MV-4-11 (cell line): ENCODE results near the gene CCDC87.
"Not testable (repeated sequence)": the region's sequence is repeated elsewhere in the genome, so short reads cannot be mapped to it uniquely, and the experiment has no call there.

Source experiments
- DNase-seq: peaks from one replicate; lab custom pipeline; 2025; lab: John Stamatoyannopoulos, UW

CCDC87 gene

DNA sequence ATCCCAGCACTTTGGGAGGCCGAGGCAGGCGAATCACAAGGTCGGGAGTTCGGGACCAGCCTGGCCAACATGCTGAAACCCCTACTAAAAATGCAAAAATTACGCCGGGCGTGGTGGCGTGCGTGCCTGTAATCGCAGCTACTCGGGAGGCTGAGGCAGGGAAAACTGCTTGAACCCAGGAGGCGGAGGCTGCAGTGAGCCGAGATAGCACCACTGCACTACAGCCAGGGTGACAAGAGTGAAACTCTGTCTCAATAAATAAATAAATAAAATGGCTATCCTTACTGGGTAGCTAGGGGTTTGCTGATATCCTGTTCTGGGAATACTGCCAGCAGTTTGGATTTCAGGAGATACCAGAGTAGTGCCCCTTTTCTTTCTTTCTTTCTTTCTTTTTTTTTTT, 21.2 kb upstream of the CCDC87 start:
- no peak for DNase-seq

DNA sequence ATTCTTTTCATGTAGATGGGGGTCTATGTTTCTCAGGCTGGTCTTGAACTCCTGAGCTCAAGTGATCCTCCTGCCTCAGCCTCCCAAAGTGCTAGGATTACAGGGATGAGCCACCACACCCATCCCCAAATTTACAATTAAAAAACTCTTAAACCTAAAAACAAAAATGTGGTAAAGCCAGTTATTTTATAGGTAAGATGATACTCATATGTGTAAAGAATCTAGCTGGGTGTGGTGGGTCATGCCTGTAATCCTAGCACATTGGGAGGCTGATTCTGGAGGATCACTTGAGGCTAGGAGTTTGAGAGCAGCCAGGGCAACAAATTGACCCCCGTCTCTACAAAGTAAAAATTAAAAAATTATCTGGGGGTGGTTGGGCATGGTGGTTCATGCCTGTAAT, 19.6 kb upstream of the CCDC87 start:
- no peak for DNase-seq

DNA sequence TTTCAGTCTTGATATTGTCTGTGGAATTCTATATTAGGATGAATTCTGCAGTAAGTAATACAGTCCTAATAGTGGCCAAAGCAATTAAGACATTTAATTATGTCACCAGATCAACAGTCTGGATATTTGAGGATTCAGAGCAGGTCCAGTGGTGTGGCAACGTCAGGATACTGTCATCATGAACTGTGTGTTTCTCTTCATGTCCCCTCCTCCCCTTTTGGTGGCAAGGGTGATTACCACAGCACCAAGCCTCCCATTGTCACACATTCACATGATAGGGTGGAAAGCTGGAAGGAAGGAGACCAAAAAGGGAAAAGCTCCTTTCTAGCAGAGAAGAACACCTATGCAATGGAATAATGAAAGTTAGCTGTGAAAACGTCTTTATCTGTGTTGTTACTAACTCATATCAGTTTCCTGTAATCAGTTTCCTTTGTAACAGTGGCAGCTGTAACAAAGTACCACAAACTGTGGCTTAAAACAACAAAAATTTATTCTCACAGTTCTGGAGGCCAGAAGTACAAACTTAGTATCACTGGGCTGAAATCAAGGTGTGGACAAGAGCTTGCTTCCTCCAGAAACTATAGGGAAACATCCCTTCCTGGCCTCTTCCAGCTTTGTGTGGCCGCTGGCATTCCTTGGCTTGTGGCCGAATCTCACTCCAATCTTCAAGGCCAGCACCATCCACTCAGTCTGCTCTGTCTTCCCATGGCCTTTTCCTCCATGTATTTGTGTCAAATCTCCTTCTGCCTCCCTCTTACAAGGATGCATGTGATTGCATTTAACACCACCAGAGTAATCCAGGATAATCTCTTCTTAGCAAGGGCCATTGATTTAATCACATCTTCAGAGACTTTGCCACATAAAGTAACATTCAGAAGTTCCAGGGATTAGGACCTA, 17.1 kb upstream of the CCDC87 start:
- peak; percentile 27 for DNase-seq

DNA sequence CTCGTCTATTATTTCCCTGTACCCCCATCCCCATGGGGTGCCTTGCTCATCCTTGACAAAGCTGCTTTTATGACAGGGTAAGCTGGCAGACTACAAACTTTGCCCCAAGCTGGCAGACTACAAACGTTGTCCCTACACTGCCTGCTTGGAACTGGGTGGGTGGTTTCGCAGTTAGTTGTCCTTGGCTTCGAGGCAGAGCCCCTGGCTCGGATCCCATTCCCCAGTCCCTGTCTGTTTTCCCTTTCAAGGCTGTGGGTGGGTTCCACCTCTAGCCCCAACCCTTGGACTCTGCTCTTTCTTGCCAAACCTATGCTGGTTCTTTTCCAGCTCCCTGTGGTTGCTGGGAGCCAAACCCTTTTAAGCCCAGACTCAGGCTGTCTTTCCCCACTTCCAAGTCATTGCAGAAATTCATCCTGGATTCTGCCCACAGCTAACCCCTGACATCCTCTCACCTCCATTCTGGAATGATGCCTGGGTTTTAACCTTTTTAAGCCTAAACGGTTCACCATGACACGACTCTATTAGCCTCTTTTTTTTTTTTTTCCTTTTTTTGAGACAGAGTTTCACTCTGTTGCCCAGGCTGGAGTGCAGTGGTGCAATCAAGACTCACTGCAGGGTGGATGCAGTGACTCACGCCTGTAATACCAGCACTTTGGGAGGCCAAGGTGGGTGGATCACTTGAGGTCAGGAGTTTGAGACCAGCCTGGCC, 14.4 kb upstream of the CCDC87 start:
- DNase-seq: peak; percentile 71

DNA sequence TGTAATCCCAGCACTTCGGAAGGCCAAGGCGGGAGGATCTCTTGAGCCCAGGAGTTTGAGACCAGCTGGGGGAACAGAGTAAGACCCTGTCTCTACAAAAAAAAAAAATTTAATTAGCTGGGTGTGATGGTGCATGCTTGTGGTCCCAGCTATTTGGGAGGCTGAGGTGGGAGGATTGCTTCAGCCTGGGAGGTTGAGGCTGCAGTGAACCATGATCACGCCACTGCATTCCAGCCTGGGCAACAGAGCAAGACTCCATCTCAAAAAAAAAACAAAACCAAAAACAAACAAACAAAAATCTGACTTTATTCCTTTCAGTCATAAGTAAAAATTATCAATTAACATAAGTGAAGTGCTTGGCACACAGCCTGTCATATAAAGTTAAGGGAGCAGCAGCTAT, 13.7 kb upstream of the CCDC87 start:
- not testable (repeated sequence) for DNase-seq

DNA sequence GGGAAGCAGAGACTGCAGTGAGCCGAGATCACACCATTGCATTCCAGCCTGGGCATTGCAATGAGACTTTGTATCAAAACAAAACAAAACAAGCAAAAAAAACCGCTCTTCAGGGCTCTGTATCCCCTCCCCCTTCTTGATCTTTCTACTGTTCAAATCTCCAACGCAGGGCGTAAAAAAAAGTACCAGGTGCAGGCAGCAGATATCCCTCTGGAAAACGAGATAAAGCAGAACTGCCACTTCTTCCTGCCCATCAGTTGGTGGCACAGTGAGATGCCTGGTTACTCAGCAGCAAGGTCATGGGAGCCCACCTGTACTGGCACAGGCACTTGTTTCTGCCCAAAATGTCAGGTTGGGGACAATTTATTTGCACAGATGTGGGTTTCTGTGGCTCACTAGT, 11.3 kb upstream of the CCDC87 start:
- no peak for DNase-seq

DNA sequence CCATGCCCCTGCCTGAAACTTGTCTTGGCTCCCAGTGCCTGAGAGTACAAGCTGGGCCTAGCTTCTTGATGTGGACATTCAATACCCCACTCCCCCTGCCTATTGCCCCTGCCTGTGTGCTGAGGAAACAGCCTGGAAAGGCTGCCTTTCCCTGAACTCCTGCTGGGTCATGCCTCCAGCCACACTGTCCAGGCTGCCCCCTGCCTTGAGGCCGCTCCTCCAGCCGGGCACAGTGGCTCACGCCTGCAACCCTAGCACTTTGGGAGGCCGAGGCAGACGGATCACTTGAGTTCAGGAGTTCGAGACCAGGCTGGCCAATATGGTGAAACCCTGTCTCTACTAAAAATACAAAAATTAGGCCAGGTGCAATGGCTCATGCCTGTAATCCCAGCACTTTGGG, 10.2 kb upstream of the CCDC87 start:
- DNase-seq: no peak

DNA sequence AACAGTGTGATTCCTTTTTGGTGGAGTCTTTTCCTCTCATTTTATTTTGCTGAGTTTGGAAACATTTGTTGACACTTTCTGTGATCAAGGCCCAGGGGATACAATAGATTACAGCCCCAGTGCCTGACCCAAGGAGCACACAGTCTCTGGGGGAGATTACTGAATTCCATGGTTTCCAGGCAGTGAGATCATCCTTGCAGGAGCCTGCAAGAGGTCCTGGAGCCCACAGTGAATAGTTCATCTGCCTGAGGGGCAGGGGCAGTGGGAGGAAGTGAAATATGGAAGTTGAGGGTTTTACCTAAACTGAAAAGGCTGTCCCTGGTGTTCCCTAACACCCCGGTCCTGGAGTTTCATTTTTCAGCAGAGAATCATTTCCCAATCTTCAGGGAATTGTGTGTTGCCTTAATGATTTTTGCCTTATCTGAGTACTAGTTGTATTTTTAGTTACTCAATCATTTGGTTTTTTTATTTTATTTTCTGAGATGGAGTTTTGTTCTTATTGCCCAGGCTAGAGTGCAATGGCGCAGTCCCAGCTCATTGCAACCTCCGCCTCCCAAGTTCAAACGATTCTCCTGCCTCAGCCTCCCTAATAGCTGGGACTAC, 7.9 kb upstream of the CCDC87 start:
- DNase-seq: peak; percentile 76

DNA sequence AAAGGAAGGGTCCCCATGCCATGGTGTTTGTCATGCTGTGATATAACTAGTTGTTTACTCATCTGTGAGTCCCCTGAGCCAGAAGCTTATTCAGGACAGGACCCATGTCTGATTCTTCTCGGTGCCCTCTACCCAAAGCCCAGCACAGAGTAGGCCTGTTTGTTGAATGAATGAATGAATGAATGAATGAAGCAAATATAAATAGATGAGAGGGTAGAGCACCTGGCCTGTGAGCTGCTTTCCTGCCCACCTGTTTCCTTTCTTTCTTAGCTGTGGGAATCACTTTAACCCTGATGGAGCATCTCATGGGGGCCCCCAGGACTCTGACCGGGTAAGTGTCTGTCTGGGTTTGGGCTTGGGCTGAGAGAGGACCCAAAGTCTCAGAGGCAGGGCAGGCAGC, 7.4 kb upstream of the CCDC87 start:
- no peak for DNase-seq

DNA sequence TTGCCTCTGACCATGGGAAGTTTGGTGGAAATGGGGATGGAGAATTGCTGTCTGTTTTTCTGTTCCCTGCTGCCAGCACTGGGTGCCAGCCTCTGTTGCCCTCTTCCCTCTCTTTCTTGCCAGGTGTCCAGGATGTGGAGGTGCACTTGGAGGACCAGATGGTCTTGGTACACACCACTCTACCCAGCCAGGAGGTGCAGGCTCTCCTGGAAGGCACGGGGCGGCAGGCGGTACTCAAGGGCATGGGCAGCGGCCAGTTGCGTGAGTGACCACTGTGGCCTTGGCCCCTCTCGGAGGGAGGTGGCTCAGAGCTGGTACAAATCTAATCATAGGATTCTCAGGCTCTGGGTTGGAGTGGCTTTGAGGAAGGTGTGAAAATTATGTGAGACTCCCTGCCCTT, 6.1 kb upstream of the CCDC87 start:
- no peak for DNase-seq

DNA sequence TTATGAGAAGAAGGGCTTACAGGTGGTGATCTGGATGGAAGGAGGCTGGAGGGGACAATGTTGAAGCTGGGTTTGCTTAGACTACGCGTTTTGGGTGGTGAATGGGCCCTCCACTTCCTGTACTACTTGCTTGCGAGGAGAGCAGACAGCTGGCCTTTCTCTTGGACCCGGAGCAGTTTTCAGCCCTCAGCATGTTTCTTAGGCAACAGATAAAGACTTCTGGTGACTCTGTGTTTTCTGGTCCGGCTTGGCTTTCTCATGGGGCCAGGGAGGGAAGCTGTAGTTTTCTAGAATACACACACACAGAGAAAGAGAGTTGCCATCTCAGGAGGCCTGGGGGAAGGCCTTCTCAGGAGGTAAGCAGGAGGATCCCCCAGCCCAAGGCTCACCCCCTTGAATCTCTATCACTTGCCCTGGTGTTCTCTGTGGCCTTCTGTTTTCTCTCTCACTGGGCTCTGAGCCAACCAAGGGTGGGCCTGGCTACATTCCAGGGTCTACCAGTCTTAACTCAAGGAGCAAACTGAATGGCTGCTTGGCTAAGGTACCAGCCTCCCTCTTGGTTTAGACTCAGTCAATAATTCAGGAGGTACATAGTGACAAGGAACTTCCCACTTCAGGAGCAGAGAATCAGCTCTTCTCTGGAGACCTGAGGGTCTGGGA, 2.5 kb upstream of the CCDC87 start:
- peak; percentile 88 for DNase-seq

DNA sequence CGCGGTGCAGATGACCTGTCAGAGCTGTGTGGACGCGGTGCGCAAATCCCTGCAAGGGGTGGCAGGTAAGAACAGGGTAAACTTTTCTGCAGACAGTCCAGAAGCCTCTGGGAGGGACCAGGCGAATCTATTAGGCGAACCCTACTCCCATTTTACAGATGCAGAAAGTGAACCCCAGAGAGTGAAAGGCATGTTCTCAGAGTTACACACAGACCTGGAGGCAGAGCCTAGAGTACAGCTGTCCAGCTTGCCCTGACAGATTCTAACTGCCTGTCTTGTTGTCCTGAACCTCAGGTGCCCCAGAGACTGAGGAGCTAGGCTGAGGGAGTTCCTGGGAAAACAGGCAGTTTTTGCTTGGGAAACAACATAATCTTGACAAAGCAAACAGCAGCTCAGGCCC, 787 bp upstream of the CCDC87 start:
- DNase-seq: no peak

DNA sequence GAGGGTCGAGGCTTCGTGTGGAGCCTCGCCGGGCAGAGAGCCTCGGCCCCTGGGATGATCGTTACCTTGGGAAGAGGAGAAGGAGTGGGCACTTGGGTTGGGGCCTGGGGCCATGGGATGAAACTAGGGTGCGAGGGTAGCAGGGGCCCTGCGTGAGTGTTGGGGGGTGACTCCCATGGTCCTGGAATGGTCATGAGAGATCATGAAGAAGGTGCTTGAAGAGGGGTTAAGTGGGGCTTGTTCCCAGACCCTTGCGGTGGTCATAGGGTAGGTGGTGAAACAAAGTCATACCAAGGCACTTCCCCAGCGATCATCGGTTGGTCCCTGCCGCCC, 406 bp upstream of the CCDC87 start:
- DNase-seq: no peak

DNA sequence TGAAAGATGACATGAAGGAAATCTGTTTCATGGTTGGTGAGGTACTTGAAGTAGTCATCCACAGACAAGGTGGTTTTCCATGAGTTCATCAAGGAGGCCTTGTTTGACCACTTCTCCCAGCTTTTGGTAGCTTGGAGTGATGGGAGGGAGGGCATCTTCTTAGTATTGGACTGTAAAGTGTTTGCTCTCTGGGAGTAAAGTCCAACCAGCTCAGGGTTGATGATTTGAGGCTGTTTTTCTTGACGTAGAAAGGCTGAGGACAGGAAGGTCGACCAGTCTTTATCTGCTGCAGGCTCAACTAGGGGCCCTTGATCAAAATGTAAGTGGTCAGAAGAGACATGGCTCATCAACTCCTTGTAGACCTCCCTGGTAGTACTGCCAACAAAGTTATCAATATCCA, 1.7 kb downstream of the CCDC87 start:
- no peak for DNase-seq

DNA sequence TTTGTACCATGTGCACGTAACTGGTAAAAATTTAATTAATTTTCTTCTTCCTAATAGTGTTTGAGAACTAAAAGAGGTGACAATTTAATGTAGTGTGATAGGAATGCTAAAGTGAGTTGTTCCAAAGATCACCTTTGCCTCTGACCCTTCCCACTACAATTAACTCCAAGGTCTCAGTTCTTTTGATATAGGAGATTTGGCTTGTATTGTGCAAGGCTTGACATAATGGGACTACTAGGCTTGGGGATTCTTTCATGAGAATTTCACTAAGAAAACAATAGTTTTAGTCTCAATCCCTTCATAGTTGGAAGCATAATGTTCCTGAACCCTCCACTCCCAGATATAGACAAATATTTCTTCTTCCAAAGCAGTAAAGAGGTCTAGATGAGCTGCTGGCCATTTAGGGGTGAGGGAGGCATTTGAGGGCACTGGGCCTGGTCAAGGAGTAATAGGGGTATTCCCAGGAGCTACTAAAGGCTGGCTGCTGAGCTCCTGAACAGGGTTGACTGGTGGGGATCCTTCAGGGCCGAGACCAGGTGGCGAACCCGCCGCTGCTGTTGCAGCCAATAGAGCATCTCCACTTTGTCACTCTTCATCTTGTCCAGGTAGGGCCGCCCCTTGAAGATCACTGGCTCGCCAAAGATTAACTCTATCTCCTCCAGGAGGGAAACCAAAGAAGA, 2.7 kb downstream of the CCDC87 start:
- no peak for DNase-seq

DNA sequence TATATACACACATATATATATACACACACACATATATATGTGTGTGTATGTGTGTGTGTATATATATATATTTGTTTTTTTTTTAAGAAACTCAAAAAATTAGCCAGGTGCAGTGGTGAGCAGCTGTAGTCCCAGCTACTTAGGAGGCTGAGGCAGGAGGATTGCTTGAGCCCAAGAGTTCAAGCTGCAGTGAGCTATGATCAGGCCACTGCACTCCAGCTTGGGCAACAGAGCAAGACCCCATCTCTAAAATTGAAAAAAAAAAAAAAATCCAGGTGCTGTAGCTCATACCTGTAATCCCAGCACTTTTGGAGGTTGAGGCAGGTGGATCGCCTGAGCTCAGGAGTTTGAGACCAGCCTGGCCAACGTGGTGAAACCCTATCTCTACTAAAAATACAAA, 3.5 kb downstream of the CCDC87 start:
- DNase-seq: not testable (repeated sequence)

DNA sequence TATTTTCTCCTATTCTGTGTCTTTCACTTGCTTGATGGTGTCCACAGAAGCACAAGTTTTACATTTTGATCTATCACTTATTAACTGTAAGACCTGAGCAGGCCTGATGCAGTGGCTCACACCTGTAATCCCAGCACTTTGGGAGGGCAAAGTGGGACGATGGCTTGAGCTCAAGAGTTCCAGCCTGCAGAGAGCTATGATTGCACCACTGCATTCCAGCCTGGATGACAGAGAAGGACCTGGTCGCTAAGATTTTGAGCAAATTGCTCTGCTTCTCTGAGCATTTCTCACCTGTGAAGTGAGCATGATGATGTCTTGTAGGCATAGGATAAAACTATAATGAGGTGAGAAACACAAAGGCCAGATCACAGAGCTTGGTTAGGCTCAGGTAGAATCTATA, 6.7 kb downstream of the CCDC87 start:
- DNase-seq: no peak

DNA sequence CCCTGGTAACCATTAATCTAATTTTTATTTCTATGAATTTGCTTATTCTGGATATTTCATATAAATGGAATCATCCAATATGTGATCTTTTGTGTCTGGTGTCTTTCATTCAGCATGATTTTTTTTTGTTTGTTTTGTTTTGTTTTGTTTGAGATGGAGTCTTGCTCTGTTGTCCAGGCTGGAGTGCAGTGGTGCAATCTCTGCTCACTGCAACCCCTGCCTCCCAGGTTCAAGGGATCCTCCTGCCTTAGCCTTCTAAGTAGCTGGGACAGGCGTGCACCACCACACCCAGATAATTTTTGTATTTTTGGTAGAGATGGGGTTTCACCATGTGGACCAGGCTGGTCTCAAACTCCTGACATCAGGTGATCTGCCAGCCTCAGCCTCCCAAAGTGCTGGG, 7.4 kb downstream of the CCDC87 start:
- DNase-seq: not testable (repeated sequence)

DNA sequence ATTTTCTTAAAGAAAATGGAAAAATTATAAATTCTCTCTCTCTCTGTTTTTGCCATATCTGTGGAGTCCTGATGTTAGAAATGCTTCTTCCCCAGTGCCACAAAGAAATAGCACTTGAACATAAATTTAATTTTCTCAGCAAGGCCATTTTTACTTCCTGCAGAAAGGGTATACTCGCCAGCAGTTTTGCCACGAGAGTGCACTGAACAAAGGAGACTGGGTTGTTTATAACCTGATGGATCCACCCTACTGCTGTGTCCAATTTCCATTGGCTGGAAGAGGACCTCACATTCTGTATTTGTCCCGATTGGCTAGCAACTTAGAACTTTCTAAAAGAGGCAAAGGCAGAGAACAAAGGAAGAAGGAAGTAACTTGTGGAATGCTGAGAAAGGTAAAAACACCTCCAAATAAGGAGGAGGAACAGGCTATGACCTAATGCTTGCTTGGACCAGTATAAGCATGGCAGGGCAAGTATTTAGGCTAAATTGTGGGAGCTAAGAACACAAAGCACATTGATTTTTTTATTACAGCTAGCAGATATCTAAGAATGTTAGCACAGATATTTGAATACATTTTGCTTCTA, 10.2 kb downstream of the CCDC87 start:
- not testable (repeated sequence) for DNase-seq

DNA sequence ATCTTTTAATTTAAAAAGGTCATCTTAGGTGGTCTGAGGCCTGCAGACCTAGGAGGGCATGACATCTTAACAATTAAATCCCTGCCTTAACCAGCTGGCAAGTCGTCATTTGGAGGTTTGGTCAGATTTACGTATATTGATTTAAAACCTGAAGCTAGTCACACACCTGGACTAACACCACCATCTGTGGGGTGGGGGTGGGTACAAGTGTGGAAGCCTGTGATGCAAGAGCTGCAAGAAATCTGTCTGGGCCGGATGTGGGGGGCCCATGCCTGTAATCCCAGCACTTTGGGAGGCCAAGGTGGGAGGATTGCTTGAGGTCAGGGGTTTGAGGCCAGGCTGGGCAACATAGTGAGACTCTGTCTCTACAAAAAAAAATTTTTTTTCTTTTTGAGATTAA, 11.6 kb downstream of the CCDC87 start:
- no peak for DNase-seq

DNA sequence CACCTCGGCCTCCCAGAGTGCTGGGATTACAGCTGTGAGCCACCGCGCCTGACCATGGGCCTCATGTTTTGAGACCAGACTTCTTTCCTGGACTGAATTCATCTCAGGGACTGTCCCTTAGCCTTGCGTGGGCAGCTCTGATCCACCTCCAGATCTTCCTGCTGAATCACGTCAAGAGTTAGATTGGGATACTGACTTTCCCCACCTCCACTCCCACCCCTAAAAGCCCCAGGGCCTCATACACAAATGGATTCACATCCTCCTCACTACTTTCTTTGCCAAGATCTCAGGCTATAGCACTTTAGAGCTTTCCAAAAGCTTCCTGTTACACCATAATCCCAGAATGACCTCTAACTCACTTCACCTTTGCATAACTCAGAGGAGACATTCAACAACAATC, 12.1 kb downstream of the CCDC87 start:
- DNase-seq: no peak
